GM12891 (cell line): ENCODE data around the gene PYCARD.
A peak's percentile ranks its signal among the peaks of the same experiment; 100 is the strongest.

Experiments
- DNase-seq: peaks from one replicate; pipeline ENCODE4 v3.0.0; 2011; ENCODE audit warnings: low spot score; ENCODE audit not compliant: insufficient read length
- FAIRE-seq: peaks from 2 replicates; lab custom pipeline; 2011; peaks lifted over from hg19 to GRCh38; lab: Jason Lieb, UNC
- PAX5 ChIP-seq: IDR thresholded peaks from 2 replicates; pipeline ENCODE4 v1.6.1; 2011; ENCODE audit warnings: low read length, moderate library complexity, mild to moderate bottlenecking; ENCODE audit not compliant: insufficient read depth, severe bottlenecking
- POLR2A ChIP-seq: IDR thresholded peaks from 2 replicates; pipeline ENCODE4 v1.6.1; 2011; ENCODE audit warnings: low read depth, low read length, control low read depth
- POLR2AphosphoS5 ChIP-seq: IDR thresholded peaks from 2 replicates; pipeline ENCODE4 v1.6.1; 2011; ENCODE audit warnings: low read depth, low read length, control low read depth
- POU2F2 ChIP-seq: IDR thresholded peaks from 2 replicates; pipeline ENCODE4 v1.6.1; 2011; ENCODE audit warnings: low read depth, mild to moderate bottlenecking, control low read depth, low read length, moderate library complexity
- SPI1 ChIP-seq: IDR thresholded peaks from 2 replicates; pipeline ENCODE4 v1.6.1; 2011; ENCODE audit warnings: low read depth, low read length, control low read depth
- TAF1 ChIP-seq: IDR thresholded peaks from 2 replicates; pipeline ENCODE4 v1.6.1; 2011; ENCODE audit warnings: low read depth, low read length, control low read depth

The PYCARD gene

GRCh38 chr16:31229501-31229900 lies 26.9 kb upstream of the PYCARD start:
- FAIRE-seq (no peak), DNase-seq (no peak)
- TF ChIP-seq TAF1 (no peak), POU2F2 (no peak), POLR2AphosphoS5 (no peak), SPI1 (no peak), POLR2A (no peak), PAX5 (no peak)

- FAIRE-seq, result no peak
- no peak for TF ChIP-seq PAX5
- no peak for TF ChIP-seq POLR2A
- TF ChIP-seq POLR2AphosphoS5, result no peak
- no peak for TF ChIP-seq SPI1
- no peak for TF ChIP-seq POU2F2
- no peak for TF ChIP-seq TAF1
Measured at GRCh38 chr16:31228206-31228605, 25.6 kb upstream of the PYCARD start.

GRCh38 chr16:31225193-31225592 lies 22.6 kb upstream of the PYCARD start:
- DNase-seq (no peak), FAIRE-seq (no peak)
- TF ChIP-seq POLR2A, result no peak
- TF ChIP-seq PAX5, result no peak
- no peak for TF ChIP-seq POLR2AphosphoS5
- no peak for TF ChIP-seq SPI1
- TF ChIP-seq TAF1, result no peak
- TF ChIP-seq POU2F2, result no peak

More at GRCh38 chr16:31228206-31228605, 25.6 kb upstream of the PYCARD start:
- DNase-seq, result no peak

- no peak for FAIRE-seq
- no peak for DNase-seq
- TF ChIP-seq PAX5 (no peak), TAF1 (no peak), SPI1 (no peak), POLR2A (no peak), POLR2AphosphoS5 (no peak), POU2F2 (no peak)
Measured at GRCh38 chr16:31224092-31224955, 21.8 kb upstream of the PYCARD start.

DNA sequence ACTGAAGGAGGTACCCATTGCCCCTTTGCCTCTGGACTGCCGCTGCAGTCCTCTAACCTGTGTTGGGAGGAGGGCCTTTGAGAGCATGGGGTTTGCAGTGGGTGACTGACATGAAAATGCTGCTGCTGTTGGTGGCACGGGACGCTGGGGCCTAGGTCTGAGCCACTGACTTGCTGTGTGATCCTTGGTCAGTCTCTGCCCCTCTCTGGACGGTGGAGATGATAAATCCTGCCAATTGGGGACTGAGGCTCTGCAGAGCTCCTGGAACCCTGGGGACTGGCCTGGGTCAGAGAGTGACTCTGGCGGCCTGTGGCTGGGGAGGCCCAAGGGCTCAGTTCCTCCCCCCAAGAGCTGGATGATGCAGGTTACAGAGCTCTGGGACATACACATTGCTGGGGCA lies 20.5 kb upstream of the PYCARD start:
- no peak for FAIRE-seq
- TF ChIP-seq POU2F2 (no peak), SPI1 (no peak), POLR2AphosphoS5 (no peak), POLR2A (no peak), PAX5 (no peak), TAF1 (no peak)

GRCh38 chr16:31221357-31222160 lies 19.0 kb upstream of the PYCARD start:
- TF ChIP-seq POU2F2 (no peak), POLR2AphosphoS5 (no peak), TAF1 (no peak), POLR2A (no peak), SPI1 (no peak), PAX5 (no peak)
- DNase-seq (no peak), FAIRE-seq (no peak)

More for the DNA sequence above, 20.5 kb upstream of the PYCARD start:
- no peak for DNase-seq

- no peak for TF ChIP-seq POLR2AphosphoS5
- TF ChIP-seq TAF1, result no peak
- no peak for TF ChIP-seq POU2F2
- TF ChIP-seq POLR2A, result no peak
- TF ChIP-seq SPI1, result no peak
- TF ChIP-seq PAX5, result no peak
- FAIRE-seq (no peak), DNase-seq (no peak)
Measured at GRCh38 chr16:31219154-31219741, 16.7 kb upstream of the PYCARD start.

GRCh38 chr16:31217136-31217530 lies 14.6 kb upstream of the PYCARD start:
- FAIRE-seq (peak; percentile 52), DNase-seq (no peak)
- TF ChIP-seq POU2F2, result no peak
- no peak for TF ChIP-seq SPI1
- TF ChIP-seq PAX5, result no peak
- TF ChIP-seq TAF1, result no peak
- TF ChIP-seq POLR2AphosphoS5, result no peak
- no peak for TF ChIP-seq POLR2A
